GM21381 (cell line): ENCODE results near the gene MRI1.
"Not testable (repeated sequence)": the region's sequence is repeated elsewhere in the genome, so short reads cannot be mapped to it uniquely, and the experiment has no call there.

ENCODE experiments used
- ATAC-seq: cut with Tn5 transposase; IDR thresholded peaks from one replicate; pipeline ENCODE4 v1.9.1; 2021; ENCODE audit warnings: mild to moderate bottlenecking, moderate library complexity; ENCODE audit not compliant: unreplicated experiment

The MRI1 gene

GRCh38 chr19:13757805-13758772 is 6.2 kb upstream of the MRI1 start:
- ATAC-seq, result no peak

- no peak for ATAC-seq
Measured at GRCh38 chr19:13758795-13759194, 5.5 kb upstream of the MRI1 start.

GRCh38 chr19:13761423-13761822 is 2.9 kb upstream of the MRI1 start:
- no peak for ATAC-seq

GRCh38 chr19:13762635-13763235 is 1.6 kb upstream of the MRI1 start:
- ATAC-seq, result no peak

GRCh38 chr19:13763265-13763664 is 1.1 kb upstream of the MRI1 start:
- ATAC-seq, result no peak

- peak; percentile 20 for ATAC-seq
Measured at GRCh38 chr19:13764821-13765394, 586 bp downstream of the MRI1 start.

GRCh38 chr19:13765395-13766094 is 1.2 kb downstream of the MRI1 start:
- ATAC-seq, result no peak

GRCh38 chr19:13766095-13766481 is 1.8 kb downstream of the MRI1 start:
- no peak for ATAC-seq

- no peak for ATAC-seq
Measured at GRCh38 chr19:13768510-13768909, 4.2 kb downstream of the MRI1 start.

- ATAC-seq, result no peak
Measured at GRCh38 chr19:13770013-13770635, 5.8 kb downstream of the MRI1 start.

- peak; percentile 92 for ATAC-seq
Measured at GRCh38 chr19:13774217-13775191, 10.2 kb downstream of the MRI1 start, which contains the start of gene C19orf53. Gene C19orf53, plus strand, starts transcription at chr19:13774456. Its CDS starts 22 bp downstream, at chr19:13774478.

- ATAC-seq, result no peak
Measured at GRCh38 chr19:13778398-13778797, 14.1 kb downstream of the MRI1 start.

GRCh38 chr19:13778847-13779246 is 14.5 kb downstream of the MRI1 start:
- no peak for ATAC-seq

GRCh38 chr19:13779794-13780193 is 15.5 kb downstream of the MRI1 start:
- ATAC-seq, result not testable (repeated sequence)

- no peak for ATAC-seq
Measured at GRCh38 chr19:13781547-13781946, 17.2 kb downstream of the MRI1 start.

- ATAC-seq, result no peak
Measured at GRCh38 chr19:13782537-13782936, 18.2 kb downstream of the MRI1 start.

- ATAC-seq, result no peak
Measured at GRCh38 chr19:13783565-13784500, 19.5 kb downstream of the MRI1 start.

GRCh38 chr19:13784731-13785452 is 20.6 kb downstream of the MRI1 start:
- no peak for ATAC-seq
